GM20431 (cell line): ENCODE measurements around the gene ATP6V0C.

Experiments
- in situ Hi-C: fragments of 300-500 bp; cut with MseI, MboI; formaldehyde crosslinking; loops from one replicate; pipeline ENCODE4 v1.15.0; 2020; ENCODE audit warnings: low sequenced_read_pairs; ENCODE audit not compliant: unreplicated experiment

Gene ATP6V0C

DNA sequence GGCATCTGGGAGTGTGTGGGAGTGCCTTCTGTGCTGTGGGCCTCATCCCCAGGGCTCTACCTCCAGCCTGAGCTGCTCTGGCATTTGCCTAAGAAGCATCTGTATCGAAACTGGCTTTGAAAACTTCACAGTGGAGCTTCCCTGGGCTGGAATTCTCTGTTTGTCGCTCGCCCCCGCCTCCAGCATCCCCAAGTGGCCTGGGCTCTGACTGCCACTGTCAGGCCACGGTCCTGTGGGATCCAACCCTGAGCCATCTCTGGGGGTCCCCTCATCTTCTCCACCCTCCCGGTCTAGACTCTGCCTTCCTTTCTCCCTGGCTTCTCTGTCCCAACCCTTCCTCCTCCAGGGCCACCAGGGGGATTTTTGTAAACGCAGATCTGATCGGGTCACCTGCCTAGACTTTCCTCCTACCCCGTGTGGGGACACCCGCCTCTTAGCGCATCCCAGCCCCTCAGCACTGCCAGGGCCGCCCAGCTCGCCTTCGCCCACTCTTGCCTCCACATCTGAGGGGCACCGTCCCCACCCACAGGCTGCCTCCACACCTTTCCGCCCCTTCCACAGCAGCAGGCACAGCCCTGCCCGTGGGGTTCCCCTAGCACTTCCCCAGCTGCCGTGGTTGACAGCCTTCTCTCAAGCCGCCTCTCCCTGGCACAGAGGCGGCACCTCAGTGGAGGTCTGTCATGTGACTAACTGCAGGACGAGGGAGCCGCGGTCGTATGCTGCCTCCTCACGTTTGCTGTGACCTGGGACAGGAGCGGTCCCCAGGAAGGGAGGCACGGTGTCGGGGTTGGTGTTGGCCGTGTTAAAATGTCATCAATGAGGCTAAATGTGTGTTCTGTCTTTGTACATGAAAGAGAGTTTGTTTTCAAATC lies 26.9 kb upstream of the ATP6V0C start:
- in situ Hi-C loops, result loop anchor here (25.0 kb wide), 1 partner anchor 150 kb away; the partner anchor contains the start of gene ABCA3

DNA sequence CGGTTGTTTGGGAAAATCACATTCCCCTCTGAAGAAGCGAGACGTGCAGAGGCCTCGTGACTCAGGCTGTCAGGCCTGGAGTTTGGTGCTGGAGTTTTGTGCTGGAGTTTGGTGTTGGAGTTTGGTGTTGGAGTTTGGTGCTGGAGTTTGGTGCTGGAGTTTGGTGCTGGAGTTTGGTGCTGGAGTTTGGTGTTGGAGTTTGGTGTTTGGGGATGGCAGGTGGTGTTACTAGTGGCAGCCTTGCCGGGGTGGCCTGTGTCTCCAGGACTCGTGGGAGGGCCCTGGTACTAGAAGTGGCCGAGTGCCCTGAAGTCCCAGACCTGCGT lies 26.3 kb upstream of the ATP6V0C start:
- in situ Hi-C loops, result loop anchor here (25.0 kb wide), 1 partner anchor 150 kb away; the partner anchor contains the start of gene ABCA3

DNA sequence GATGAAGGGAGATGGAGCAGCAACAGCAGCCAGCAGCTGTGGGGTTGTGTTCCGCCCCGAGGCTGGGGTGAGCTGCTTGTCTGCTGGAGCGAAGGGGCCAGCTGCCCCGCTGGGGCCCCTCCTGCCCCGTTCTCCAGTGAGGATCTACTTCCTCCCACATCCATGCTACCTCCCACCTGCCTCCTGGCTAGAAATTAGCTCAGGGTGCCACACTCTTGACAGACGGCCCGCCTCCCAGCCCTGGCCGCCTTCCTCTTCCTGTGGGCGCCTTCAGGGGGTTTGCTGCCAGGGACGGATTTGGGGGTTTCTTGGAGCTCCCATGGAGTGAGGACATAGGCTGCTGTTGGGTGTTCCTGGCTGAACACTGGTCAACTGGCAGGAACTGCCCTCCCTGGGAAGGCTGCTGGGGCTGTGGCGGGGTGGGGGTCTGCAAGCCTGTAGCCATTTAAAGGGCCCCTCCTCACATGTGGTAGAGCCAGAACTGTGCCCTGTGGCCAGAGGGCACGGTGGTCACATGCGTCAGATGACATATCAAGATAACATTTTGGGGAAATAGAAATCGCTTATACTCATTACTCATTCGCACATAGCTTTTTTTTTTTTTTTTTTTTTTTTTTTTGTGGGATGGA lies 25.7 kb upstream of the ATP6V0C start:
- in situ Hi-C loops, result loop anchor here (25.0 kb wide), 1 partner anchor 151 kb away; the partner anchor contains the start of gene ABCA3

DNA sequence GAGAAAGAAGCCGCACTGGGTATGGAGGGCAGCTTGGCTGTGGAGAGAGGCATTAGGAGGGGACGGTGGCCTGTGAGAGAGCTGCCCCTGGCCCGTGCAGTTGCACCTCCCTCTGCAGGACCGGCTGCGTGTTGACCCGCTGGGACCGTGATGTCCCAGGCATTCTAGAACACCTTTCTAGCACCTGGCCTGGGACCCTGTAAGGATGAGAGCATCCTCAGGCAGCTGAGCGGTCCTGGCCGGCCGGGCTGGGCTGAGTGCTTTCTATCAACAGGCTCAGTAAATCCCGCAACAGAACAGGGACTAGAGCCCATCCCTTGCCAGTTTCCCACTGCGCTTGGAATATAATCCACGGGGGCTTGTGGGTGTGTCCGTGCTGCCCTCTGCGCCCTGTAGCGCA lies 24.2 kb upstream of the ATP6V0C start:
- in situ Hi-C loops, result loop anchor here (25.0 kb wide), 1 partner anchor 152 kb away; the partner anchor contains the start of gene ABCA3

DNA sequence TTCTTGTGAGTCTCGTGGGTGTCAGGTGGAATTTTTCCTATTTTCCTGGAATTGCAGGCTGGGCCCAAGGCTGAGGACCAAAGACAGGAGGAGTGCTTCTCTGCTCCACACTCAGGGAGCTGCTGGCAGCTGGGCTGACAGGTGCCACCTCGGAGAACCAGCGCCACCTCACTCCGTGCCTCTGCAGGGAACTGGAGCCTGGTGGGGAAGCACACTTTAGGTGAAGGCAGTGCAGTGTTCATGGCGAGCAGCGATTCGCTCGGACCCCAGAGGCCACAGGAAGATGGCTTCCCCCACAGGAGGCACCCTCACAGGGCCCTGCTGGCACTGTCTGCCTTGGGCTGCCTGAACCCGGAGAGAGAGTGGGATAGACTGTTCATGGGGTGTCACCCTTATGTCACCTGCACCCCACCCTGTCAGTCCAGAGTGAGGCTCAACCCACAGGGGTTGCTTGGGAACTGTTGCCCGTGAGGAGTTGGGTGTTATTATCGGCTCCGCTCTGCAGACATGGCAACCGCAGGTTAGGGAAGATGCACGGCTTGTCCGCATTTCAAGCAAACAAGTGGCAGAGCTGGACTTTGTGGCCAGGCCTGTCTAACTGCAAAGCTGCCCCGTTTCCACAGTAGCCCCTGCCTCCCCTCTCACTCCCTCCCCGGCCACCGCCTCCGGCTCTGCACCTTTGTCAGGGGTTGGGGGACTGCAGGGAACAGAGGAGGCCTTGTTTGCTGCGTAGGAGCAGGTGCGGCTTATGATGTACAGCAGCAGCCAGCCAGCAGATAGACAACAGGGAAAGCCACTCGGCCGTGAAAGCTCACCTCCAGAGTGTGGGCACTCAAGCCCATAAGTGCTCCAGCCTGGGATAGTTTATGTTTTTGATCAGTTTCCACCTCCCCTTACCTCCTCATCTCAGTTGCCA lies 23.3 kb upstream of the ATP6V0C start:
- in situ Hi-C loops, result loop anchor here (25.0 kb wide), 1 partner anchor 153 kb away; the partner anchor contains the start of gene ABCA3

DNA sequence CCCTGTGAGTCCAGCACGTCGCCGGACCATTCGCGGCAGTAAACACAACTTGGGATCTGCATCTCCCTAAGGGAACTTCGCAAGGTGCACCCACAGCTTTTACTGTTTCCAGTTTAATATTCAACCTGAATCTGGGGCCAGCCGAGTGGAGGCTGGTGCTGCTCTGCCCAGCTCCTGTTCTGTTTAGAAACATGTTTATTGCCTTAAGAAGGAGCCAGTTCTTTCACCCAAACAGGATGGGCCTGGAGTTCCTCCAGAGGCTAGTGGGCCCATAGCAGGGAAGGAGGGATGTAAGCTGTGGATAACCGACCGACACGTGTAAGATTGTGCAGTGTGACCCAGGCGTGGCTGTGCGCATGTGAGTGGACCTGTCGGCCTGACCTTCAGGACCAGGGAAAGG lies 21.5 kb upstream of the ATP6V0C start:
- in situ Hi-C loops, result loop anchor here (25.0 kb wide), 1 partner anchor 155 kb away; the partner anchor contains the start of gene ABCA3

DNA sequence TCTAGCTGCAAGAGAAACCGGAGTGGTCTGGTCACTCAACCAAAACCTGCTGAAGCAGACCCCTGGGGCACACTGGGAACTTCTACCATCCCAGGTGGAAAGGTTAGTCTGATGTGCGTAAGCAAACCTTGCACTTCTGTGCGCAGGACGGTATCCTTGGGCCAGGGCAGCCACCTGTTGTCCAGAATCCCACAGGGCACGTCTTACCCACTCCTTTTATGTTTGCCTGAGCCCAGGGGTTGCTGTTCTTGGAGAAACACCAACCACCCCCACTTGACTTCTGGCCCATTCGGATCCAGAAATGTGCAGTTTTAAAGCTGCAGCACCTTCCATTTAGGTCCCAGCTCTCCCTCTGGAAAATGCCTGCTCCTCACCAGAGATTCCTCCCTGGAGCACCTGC lies 20.1 kb upstream of the ATP6V0C start:
- in situ Hi-C loops, result loop anchor here (25.0 kb wide), 1 partner anchor 156 kb away; the partner anchor contains the start of gene ABCA3

DNA sequence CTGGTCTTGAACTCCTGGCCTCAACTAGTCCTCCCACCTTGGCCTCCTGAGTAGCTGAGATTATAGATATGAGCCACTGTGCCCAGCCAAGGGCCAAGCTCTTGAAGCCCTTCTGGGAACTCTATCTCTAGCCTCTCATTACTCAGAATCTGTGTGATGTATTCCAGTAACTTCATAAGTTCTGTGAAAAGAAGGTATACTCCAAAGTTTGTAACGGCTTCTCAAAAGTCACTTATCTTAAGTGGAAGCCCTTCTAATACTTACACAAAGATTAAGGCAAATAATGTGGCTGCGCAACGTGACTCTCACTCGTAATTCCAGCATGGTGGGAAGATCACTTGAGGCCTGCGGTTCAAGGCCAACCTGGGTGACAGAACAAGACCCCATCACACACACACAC lies 19.1 kb upstream of the ATP6V0C start:
- in situ Hi-C loops, result loop anchor here (25.0 kb wide), 1 partner anchor 157 kb away; the partner anchor contains the start of gene ABCA3

DNA sequence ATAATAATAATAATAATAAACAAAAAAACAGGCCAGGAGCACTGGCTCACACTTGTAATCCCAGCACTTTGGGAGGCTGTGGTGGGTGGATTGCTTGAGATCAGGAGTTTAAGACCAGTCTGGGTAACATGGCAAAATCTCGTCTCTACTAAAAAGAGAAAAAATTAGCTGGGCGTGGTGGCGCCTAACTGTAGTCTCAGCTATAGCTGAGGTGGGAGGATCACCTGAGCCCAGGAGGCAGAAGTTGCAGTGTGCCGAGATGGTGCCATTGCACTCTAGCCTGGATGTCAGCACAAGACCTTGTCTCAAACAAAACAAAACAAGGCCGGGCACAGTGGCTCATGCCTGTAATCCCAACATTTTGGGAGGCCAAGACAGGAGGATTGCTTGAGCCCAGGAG lies 18.7 kb upstream of the ATP6V0C start:
- in situ Hi-C loops, result loop anchor here (25.0 kb wide), 1 partner anchor 158 kb away; the partner anchor contains the start of gene ABCA3

DNA sequence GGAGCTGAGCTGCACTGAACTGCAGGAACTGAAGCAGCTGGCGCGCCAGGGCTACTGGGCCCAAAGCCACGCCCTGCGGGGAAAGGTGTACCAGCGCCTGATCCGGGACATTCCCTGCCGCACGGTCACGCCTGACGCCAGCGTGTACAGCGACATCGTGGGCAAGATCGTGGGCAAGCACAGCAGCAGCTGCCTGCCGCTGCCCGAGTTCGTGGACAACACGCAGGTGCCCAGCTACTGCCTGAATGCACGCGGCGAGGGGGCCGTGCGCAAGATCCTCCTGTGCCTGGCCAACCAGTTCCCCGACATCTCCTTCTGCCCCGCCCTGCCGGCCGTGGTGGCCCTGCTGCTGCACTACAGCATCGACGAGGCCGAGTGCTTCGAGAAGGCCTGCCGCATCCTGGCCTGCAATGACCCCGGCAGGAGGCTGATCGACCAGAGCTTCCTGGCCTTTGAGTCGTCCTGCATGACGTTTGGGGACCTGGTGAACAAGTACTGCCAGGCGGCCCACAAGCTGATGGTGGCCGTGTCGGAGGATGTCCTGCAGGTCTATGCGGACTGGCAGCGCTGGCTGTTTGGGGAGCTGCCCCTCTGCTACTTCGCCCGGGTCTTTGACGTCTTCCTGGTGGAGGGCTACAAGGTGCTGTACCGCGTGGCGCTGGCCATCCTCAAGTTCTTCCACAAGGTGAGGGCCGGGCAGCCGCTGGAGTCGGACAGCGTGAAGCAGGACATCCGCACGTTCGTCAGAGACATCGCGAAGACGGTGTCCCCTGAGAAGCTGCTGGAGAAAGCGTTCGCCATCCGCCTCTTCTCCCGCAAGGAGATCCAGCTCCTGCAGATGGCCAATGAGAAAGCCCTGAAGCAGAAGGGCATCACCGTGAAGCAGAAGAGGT lies 17.3 kb upstream of the ATP6V0C start:
- in situ Hi-C loops, result loop anchor here (25.0 kb wide), 1 partner anchor 159 kb away; the partner anchor contains the start of gene ABCA3

DNA sequence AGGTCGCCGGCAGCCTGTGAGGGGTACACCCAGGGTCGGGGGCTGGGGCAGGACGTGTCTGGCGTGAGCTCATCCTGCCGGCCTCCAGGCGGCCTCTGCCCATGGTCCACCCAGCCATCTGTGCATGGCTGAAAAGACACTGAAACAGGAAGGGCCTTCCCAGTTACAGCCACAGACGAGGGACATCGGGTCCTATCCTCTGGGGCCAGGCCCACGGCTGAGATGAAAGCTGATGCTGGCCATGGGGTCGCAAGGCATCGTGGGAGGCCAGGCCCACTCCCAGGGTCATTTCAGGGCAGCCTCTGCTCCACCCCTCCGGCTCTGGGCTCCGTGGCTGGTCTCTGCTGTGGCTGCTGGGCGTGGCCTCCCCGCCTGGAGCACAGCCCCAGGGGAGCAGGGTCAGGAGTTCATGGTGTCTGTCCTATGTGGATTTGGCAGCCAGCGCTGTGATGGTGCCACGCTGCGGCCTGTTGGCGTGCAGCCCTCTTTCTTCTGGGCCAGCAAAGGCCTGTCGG lies 16.6 kb upstream of the ATP6V0C start:
- in situ Hi-C loops, result loop anchor here (25.0 kb wide), 1 partner anchor 160 kb away; the partner anchor contains the start of gene ABCA3

DNA sequence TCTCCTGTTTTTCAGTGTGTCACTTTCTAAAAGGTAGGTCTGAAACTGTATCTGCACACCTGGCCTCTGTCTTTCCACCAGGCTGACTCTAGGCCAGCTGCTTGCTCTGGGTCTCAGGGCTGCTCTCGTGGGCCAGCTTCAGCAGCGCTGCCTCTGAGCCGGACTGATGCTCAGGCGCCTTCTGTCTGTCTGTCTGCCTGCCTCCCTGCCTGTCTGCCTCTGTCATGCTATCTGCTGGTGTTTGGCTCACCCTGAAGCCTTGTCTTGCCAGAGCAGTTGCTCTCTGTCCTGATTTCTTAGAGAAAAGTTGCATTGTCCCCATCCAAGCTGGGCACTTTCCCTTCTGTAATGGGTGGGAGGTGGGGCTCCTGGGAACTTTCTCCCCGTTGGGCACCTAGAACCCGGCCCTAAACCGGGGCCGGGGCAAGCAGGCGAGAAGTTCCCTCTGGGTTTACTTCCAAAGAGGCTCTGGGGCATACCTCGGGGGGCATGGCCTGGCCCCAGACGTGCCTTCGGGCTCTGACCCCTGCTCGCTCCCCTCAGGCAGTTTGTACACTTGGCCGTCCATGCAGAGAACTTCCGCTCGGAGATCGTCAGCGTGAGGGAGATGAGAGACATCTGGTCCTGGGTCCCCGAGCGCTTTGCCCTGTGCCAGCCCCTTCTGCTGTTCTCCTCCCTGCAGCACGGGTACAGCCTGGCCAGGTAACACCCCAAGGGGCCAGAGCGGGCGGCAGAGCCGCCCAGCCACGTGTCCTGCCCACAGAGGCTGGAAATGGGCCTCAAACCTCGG lies 15.9 kb upstream of the ATP6V0C start:
- in situ Hi-C loops, result loop anchor here (25.0 kb wide), 1 partner anchor 161 kb away; the partner anchor contains the start of gene ABCA3

DNA sequence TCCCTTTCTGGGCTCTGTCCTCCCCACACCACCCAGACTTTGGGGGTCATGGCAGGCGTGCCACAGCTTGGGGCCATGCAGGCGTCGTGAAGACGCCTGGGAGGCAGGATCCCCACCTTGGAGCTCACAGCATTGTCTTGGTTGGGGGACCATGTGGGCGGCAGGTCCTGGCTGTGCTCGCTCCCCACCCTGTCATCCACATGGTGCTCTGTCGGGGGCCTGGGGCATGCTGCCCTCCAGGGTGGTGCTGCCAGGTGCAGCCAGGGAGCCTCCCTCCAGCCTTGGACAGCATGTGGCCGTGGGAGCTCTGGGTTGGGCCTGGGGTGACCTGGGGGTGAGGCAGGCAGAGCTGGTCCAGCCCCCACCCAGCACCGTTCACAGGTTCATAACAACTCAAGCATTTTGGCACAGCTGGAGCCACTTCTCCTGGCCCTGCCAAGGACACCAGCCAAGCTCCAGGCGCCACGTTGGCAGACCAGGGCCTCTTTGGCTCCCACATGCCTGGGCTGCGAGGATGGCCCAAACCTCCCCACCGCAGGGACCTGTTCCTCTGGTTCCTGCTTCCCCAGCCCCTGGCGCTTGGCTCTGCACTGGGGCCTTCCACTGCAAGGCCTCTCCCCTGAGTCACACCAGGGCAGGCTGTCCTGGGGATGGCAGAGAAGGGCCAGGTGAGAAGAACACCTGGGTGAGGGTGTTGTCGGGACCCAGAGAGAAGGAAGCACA lies 15.1 kb upstream of the ATP6V0C start:
- in situ Hi-C loops, result loop anchor here (25.0 kb wide), 1 partner anchor 161 kb away; the partner anchor contains the start of gene ABCA3

DNA sequence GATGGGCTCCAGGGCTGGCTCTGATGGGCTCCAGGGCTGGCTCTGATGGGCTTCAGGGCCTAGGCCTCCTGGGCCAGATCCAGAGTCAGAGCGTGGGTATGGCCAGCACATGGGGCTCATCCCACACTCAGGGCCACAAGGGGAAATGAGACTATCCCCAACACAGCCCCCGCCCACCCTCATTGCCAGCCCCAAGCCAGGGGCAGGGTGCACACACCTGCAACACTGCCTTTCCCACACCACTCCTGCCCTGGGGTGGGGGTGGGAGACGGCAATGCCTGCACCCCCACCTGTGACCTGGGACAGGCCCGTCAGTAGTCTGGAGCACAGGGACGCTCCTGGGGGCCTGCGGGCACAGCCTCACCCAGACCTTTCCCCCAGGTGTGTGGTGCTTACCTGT lies 14.3 kb upstream of the ATP6V0C start:
- in situ Hi-C loops, result loop anchor here (25.0 kb wide), 1 partner anchor 162 kb away; the partner anchor contains the start of gene ABCA3

DNA sequence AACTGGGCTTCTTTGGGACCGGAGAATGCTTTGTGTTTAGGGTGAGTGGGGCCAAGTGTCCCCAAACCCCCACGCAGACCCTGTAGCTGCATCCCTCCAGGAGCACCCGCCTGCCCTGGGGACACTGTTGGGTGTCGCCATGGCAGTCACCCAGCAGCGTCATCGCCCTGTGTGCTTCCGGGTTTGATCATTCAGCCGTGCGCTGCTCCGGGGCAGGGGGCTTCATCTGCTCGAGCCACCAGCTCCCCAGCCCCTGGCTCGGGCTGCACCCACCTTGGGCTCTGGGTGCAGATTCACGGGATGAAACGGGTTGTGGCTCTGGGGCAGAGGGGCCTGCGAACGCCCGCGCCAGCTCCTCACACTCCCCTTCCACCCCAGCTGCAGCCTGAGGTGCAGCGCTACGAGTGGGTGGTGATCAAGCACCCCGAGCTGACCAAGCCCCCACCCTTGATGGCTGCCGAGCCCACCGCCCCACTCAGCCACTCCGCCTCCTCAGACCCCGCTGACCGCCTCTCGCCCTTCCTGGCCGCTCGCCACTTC lies 13.8 kb upstream of the ATP6V0C start:
- in situ Hi-C loops, result loop anchor here (25.0 kb wide), 1 partner anchor 163 kb away; the partner anchor contains the start of gene ABCA3

DNA sequence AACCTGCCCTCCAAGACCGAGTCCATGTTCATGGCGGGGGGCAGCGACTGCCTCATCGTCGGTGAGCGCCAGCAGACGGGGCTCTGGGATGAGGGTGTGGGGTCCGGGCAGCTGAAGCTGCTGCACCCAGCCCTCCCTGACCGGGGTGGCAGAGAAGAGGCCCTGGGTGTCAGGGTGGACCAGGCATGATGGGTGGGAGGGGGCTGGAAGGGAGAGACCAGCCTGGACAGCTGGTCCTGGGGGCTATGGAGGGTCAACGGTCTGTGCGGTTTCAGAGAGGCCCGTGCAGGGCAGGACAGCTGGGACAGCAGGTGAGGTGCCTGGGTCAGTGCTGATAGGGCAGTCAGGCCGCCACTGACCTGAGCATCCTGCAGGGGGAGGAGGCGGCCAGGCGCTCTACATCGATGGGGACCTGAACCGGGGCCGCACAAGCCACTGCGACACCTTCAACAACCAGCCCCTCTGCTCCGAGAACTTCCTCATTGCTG lies 13.3 kb upstream of the ATP6V0C start:
- in situ Hi-C loops, result no loop called here
